HG02610 (cell line): ENCODE results near the gene ETFRF1.

ENCODE experiments used
- ATAC-seq: cut with Tn5 transposase; IDR thresholded peaks from one replicate; pipeline ENCODE4 v1.9.1; 2021; ENCODE audit warnings: mild to moderate bottlenecking, moderate library complexity; ENCODE audit not compliant: unreplicated experiment

Gene ETFRF1

GRCh38 chr12:25208554-25208953 is 13.5 kb downstream of the ETFRF1 start:
- no peak for ATAC-seq

GRCh38 chr12:25213338-25213737 is 18.3 kb downstream of the ETFRF1 start:
- no peak for ATAC-seq

GRCh38 chr12:25236190-25236589 is 41.2 kb downstream of the ETFRF1 start:
- ATAC-seq = no peak

- no peak for ATAC-seq
Observed at GRCh38 chr12:25236626-25237025, 41.6 kb downstream of the ETFRF1 start.

- peak; percentile 51 for ATAC-seq
Observed at GRCh38 chr12:25241167-25242020, 46.4 kb downstream of the ETFRF1 start.

- no peak for ATAC-seq
Observed at GRCh38 chr12:25242981-25243679, 48.1 kb downstream of the ETFRF1 start.

GRCh38 chr12:25243680-25243990 is 48.6 kb downstream of the ETFRF1 start:
- ATAC-seq = no peak

- ATAC-seq = no peak
Observed at GRCh38 chr12:25245491-25245890, 50.5 kb downstream of the ETFRF1 start.

GRCh38 chr12:25248137-25248536 is 53.1 kb downstream of the ETFRF1 start:
- ATAC-seq = no peak

- no peak for ATAC-seq
Observed at GRCh38 chr12:25248732-25249131, 53.7 kb downstream of the ETFRF1 start.

GRCh38 chr12:25249931-25250738 is 55.1 kb downstream of the ETFRF1 start:
- ATAC-seq = peak; percentile 33

GRCh38 chr12:25250744-25251730 is 56.0 kb downstream of the ETFRF1 start, which contains the start of gene KRAS:
Gene KRAS, minus strand, starts transcription at chr12:25250929.
- ATAC-seq = peak; percentile 80

GRCh38 chr12:25251769-25252168 is 56.7 kb downstream of the ETFRF1 start:
- ATAC-seq = no peak

- no peak for ATAC-seq
Observed at GRCh38 chr12:25252946-25253345, 57.9 kb downstream of the ETFRF1 start.

GRCh38 chr12:25253371-25254068 is 58.5 kb downstream of the ETFRF1 start:
- ATAC-seq = no peak

- no peak for ATAC-seq
Observed at GRCh38 chr12:25254271-25254880, 59.3 kb downstream of the ETFRF1 start.
